CD4-positive, alpha-beta T cell treated with Interleukin-17A for 1 hour (primary cell): ENCODE measurements around the gene NFIB.

Experiments
- DNase-seq: peaks from one replicate; pipeline ENCODE4 v3.0.0-alpha.2; 2020

Gene NFIB

DNA sequence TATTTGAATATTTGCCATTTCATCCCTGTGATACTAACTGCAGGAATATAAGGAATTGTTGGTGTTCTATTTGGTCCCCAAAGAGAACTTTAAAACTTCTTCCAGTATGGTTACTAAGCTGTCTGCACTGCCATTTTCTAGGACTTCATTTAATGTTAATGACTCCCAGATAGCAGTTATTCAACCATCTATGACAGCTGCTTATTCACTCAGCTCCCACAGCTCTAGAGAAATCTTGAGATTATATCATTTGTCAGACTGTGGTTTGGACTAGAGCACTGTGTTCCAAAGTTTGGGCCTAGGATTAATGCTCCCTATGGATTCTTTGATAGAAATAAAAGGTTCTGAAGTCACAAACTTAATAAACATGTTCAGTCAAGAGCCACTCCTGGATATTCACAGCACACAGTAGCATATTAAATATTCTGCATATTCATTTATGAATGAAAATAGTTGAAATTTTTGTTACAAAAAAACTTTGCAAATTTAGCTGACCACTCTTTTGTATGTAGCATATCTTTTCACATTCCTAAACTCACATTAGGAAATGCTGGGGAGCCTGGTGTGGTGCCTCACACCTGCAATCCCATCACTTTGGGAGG is 173.7 kb downstream of the NFIB start:
- no peak for DNase-seq

- DNase-seq: no peak
Measured at GRCh38 chr9:14139287-14139686, 174.7 kb downstream of the NFIB start.

DNA sequence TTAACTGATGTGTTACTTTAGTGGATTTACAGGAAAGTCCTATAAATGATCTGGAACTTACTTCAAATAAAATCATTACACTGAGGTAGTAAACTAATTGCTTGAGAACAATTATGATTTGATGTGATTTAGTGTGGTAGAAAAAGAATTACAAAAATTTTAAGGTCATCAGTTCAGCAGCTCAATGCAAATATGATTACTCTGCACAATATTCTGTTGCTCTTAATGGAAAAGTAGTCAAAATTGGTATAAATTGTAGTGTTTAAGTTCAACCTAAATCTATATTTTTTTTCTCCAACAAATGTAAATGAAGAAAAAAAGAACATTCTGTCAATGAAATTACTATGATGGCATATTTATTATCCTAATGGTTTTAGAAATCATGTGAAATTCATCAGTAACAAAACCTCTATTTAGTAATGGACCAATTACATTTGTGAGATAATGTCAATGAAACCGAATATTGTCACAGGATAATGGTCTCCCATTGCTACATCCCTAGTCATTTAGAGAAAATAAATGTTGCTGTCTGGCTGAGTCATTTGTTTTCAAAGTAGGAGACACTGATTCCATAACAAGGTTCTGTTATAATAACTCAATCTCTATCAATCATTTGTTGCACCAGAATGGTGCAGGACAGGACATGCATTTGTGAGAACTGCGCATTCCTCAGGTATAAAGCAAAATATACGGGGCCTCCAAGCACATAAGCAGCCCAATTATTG is 177.1 kb downstream of the NFIB start:
- no peak for DNase-seq

DNA sequence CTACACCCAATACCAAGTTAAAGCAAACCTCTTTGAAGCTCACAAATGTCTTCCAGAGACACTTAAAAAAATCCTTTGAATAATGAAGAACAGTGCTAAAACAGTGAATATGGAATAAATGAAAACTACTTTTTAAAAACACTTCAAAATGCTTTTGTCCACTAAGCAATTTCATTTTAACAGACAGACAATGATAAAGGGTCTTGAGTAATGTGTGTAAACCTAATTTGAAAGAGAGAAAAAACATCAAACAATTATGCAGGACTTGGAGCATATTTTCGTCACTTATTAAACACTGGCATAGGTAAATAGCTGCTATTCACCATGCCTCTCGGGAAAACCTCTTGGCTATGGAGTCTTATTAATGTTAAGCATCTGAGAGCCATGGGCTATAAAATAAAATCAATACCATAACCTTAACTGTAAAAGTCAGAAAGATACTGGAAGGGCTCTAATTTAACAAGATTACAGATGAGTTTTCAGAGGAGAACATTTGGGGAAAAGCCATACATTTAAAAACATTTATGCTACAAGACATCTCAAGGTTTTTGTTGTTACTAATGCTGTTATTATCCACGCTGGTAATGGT is 177.8 kb downstream of the NFIB start:
- DNase-seq: no peak

DNA sequence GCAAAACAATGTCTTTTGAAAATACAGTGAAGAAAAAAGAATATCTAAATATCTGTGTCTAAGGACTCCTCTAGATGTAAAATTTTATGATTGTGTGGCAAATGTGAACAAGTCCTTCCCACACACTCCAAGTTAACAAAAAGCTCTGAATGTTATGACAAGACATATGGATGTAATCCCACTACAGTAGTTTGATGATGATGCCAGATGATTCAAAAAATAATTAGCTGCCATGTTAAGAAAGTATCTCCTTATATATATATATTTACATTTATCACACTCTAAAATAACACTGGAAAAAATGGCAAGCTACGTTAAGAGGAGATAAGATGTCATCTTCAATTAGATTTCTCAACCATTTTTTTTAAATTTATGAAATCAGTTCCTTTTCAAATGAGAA is 178.5 kb downstream of the NFIB start:
- no peak for DNase-seq

DNA sequence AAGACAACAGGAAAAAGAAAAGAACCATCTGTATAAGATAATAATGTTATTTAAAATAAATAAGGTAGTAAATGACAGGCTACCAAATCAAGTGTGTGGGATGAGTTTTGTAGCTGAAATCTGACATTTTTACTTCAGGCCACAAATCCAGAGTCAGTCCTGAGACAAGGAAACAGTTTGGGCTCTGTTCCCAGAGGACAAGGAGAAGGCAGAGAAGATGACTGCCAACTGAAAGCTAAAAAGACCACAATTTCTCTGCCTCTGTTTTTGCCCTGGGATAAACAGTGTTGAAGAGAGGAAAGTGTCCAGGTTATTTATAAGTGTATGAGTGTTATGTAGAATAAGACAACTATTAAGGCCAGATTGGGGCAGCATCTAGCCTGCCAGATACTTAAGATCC is 180.5 kb downstream of the NFIB start:
- DNase-seq: no peak

GRCh38 chr9:14132775-14133174 is 181.2 kb downstream of the NFIB start:
- no peak for DNase-seq

DNA sequence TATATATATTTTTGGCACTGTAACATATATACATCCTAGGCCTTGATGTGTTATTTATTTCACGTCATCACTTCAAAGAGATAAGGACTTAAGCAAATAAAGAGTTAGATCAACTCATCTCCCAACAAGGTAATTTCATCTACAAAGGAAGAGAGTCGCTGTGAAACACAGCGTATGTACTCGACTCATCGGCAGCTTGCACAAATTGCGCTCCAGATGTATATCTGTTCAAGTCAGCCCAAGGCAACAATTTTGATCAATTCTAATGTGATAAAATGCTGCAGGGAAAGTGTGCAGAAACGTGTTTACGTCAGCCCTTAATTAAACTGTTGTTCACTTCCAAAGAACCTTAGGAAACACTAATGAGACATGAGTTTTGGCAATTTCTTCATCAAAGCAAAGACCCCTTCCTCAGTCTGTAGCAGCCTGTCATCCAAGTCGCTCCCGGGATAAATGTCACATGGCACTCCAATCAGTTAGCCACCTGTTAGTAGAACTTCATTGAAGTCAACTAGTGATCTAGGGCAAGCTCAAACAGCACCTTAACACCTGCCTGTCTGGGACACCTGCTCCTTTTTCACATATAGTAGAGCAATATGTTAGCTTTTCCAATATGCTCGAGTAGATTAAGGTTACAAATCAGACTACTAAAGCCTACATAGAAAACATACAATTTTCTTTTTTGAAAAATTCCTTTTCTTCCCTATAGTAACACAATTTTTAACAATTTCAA is 182.4 kb downstream of the NFIB start:
- no peak for DNase-seq

GRCh38 chr9:14127656-14128055 is 186.3 kb downstream of the NFIB start:
- no peak for DNase-seq

DNA sequence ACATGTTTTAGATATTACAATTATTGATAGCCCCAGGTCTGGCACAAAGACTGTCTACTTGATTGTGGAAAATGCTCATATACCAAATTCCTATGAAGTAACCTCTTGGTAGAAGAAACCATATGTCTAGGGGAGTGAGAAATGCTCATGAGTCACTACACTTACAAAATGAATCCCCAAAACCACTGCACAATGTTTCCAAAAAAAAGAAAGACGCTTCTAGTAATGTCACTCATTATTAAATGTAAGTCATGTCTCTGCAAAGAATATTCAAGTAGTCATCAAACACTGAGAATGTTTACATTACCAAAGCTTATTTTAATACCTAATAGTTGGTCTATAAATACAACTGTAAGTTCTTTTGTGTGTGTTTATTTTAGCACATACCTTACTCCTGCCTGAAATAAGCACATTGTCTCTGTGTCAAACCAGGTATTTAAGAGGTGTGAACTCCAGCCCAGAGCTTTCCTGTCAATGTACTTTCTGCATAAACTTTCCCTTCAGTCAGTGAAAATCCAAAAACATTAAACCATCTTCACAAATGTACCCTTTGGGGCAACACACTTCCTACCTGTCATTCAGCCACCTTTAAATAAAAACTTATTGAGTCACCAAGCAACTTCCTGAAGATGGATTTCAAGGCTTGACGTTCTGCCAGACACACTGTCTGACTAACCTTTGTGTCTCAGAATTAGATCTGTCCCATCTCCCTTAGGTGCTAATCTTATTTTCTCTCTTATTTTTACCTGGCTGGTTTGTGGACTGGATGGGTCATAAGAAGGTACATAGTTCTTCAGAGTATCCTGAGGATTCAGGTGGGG is 194.0 kb downstream of the NFIB start:
- no peak for DNase-seq

DNA sequence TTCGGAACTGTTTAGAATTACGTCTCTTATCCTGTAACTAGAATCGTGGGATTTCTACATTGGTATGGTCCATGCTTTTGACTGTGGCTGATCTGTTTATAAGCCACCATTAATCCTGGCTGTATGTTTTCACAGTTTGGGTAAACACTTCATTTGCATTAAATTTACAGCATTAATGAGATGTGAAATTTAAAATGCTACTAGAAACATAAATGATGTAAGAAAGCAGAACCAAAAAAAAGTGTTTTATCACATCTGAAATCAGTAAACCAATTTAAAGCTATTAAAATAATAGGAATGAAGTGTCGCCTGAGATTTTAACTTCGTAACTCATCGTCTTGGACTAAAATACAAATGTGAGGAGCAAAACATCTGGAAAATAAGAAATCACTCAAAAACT is 201.7 kb downstream of the NFIB start:
- no peak for DNase-seq

DNA sequence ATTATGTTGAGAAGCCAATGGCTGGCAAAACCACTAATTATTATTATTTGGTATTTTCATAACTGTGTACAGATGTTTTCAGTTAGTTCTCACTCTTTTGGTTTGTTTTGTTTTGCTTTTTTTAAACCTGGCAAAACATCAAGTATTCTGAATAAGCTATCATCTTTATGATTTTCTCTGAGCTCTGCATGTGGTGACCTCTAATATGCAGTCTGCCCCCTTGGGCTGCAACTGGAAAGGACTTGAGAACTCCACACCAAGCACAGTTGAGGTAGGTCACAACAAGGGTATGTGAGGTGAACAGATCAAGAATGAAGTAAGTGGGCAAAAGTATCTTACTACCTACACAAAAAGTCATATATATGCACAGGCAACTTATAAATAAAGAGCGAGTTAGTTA is 202.2 kb downstream of the NFIB start:
- no peak for DNase-seq

GRCh38 chr9:14107977-14108376 is 206.0 kb downstream of the NFIB start:
- DNase-seq: no peak

DNA sequence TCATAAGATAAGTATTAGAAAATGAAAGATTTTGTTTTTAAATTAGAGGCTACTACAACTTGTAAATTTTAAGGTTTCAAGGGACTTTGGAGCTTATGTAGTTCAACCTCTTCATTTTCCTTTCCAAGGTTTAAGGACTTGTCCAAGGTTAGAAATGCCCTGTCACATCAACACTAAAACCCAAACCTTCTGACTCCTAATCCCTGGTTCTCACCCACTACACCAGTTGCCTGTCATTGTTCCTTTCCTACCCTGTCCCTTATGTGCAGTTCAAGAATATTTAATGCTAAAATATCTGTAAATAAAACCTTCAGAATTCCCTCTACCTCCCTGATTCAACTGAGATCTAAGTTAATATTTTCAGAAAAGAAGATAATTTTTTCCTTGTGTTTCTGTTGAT is 206.4 kb downstream of the NFIB start:
- DNase-seq: no peak

GRCh38 chr9:14106699-14107098 is 207.2 kb downstream of the NFIB start:
- no peak for DNase-seq

DNA sequence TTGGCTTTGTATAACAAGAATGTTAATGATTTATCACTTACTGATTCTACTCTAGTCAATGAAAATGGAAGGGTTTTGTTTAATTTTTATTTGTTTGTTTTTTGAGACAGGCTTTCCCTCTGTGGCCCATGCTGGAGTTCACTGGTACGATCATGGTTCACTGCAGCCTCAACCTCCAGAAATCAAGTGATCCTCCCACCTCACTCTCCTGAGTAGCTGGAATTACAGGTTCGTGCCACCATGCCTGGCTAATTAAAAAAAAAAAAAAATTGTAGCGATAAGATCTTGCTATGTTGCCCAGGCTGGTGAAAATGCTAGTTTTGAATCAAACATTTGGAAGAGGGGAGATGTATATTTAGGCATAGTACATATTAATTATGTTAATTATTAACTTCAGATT is 209.4 kb downstream of the NFIB start:
- DNase-seq: no peak

- no peak for DNase-seq
Measured at GRCh38 chr9:14103115-14103514, 210.8 kb downstream of the NFIB start.

GRCh38 chr9:14099737-14100136 is 214.2 kb downstream of the NFIB start:
- no peak for DNase-seq

DNA sequence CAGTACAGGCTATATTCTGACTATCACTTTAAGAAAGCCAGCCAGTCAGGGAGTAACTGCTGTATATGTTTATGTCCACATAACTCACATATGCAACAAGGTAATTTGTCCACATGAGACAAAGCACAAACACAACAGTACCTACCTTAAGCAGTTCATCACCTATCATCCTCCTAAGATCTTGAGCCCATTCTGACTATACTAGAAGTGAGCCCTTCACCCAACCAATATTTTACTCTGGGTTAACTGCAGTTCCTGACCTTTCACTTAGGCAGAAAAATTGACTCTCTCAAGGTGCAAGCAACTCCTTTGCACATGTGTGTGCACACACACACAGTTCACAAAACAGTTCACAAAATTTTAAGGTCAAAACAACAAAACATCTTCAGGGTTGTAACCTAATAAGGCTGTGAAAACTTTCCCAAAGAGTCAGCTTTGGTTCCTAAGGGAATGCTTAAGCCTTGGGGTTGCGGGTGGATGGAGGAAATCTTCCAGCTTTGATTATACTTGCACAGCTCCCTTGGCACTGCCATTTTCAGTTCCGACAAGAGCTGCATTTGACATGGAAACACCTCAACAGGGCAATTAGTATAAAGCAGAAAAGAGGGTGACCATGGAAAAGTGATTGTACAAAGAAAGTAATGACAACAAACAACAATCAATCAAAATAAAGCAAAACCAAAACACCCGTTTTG is 215.3 kb downstream of the NFIB start:
- no peak for DNase-seq

DNA sequence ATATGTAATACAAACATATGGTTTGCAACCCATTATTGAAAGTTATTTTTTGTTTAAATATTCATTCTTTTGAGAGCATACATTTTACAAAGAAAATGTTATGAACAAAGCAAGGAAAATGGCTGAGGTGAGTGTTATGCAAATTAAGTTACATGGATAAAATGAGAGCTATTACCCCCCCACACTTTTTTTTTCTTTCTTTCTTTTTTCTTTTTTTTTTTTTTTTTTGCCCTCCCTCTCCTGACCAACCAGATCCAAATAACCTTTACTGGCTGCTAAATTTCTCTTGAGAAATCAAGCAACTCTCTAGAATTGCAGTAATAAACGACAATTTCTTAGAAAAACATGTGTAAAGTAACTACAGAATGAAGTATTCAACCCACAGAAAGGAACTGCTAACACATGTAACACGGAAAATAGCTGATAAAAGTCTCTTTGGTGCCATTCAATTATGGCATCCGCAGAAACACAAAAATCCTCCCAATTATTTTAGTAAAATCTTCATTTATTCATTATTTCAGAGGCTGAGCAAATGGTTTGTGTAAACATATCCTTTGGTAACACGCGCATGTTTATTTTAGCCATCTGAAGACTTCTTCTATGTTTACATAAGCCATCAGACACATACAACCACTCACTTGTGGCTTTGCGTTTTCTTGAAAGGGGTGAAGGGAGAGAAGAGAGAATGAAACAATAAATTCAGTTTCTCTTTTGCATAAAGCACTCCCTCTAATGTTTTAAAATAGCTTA is 216.1 kb downstream of the NFIB start:
- DNase-seq: no peak

DNA sequence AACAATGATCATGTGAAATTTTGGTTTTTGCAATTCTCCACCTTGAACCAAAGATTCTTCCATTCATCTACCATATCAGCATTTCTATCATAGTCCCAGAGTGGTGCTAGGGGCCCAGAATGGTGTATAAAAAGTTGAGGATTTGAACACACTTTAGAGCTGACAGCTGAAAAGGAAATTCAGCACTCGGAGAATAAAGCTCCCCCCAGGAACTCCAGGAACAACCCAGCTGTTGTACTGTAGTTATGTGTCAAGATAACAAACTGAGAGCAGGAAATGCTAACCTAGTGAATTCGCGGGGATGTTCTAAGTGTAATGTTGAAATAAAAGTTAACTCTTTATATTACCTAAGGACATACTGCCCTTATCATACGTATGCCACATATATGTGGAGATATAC is 216.7 kb downstream of the NFIB start:
- no peak for DNase-seq
